ENCODE results near the gene TYMS.
"Not testable (repeated sequence)": the region's sequence is repeated elsewhere in the genome, so short reads cannot be mapped to it uniquely, and the experiment has no call there.

TYMS gene

DNA sequence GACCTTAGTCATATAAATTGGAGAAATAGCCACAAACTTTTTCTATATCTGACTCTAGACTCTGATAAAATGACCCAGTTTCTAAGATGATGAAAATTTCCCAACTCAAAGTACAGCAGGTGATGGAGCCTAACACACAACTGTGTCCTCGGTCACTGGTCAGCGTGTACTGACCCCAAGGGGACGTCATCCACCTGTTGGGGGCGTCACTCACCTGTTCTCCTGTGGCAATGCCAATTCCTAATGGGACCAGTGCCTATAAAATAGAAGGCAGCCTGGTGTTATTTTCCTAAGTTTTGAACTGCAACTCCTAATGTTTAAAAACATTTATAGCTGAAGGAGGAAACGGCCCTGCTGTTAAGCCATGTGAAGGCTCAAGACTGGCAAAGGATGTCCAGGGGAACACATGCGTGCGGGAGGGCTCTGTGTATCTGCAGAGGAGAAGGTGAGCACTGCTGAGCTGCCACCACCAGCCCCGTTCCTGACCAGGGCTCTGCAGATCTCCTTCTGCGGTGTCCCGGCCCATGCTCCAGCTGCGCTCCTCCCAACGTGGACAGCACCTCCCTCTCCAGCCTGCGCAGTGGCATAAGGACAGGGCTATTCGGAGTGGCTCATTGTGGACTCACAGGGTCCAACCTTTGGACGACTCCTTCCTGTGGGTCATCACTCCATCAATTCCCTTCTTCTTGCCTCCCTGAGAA lies 21.2 kb downstream of the TYMS start:
- DNase-seq, result no peak

- DNase-seq, result no peak
Observed at GRCh38 chr18:679516-679915, 22.1 kb downstream of the TYMS start.

DNA sequence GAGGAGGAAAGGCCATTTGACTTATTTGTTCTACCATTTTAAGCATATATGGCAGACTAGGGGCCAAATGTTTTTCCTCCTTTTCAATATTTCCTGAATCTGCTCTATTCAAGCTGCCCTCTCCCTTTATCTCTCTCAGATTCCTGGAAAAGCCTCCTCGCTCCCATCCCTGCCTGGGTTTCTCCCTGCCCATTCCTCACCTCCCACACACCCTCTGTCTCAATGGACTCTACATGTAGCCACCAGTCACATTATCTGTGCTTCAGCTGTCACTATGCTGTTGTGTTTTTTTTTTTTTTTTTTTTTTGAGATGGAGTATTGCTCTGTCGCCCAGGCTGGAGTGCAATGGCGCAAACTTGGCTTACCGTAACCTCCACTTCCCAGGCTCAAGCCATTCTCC lies 22.9 kb downstream of the TYMS start:
- no peak for DNase-seq

GRCh38 chr18:681985-682384 lies 24.5 kb downstream of the TYMS start:
- no peak for DNase-seq

GRCh38 chr18:682416-682815 lies 25.0 kb downstream of the TYMS start:
- not testable (repeated sequence) for DNase-seq

DNA sequence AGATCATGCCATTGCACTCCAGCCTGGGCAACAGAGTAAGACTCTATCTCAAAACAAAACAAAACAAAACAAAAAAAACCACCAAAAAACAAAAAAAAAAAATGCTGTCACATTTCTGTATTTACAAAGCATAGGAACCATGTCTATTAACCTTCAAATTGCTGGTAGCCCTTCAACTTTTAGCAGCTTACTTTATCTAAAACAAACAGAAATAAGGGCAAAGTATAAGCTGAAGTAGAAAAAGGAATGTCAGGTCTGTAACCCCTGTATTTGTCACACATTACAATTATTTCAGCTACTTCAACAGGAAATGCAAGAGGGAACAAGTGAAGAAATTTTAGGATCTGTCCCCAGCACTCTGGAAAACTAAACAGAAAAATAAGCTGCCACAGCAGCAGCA lies 25.4 kb downstream of the TYMS start:
- DNase-seq, result no peak

GRCh38 chr18:683531-683930 lies 26.1 kb downstream of the TYMS start:
- no peak for DNase-seq

DNA sequence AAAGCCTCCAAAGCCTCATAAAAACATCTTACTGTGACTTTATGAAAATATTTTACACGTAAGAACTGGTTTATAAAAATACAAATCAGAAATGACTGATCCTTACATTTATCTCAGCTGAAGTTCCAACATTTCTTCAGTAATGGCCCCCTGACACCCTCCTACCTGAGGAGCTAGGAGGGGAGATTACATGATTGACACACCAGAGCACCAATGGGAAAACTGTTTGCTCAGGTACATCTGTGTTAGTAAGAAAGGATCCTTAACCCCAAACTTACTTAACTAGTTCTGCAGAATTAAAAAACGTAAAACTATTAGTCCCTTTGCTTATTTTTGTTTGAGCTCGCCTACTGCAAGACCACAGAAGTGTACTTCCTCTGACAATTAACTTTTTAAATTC lies 28.0 kb downstream of the TYMS start:
- DNase-seq, result no peak

DNA sequence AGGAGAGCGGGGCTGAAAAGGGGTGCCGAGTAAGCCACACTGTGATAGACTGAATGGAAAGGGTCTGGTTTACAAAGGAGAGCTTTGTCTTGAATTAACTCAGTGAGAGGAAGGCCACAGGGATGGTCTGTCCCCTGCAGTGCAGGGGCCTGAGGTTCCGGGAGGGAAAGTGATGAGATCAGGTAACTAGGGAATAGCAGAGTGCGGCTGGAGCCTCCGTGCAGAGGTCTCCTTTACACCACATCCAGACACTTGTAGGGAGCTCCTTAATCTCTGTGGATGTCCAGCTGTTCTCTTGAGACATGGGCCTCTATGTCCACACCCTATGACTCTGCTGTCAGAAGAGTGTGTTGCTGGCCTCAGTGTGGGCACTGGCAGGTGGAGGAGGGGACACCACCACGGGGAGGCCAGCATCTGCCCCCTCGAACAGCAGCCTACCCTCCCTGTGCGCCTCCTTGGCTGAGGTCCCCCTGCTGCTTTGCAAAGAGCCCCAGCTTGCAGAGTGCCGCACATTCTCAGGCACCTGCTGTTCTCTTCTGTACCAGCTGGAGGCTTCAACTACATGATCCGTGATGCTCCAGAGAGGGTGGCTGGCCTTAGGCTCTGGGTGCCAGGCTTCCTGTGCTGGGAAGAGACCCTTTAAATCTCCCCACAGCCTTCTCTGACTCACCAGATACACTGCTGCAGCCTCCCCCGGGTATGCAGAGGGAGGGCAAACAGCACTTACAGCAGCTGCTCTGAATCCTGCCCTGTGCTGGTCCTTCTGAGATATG lies 29.1 kb downstream of the TYMS start:
- DNase-seq, result peak in 1 of 14 donors; percentile 6

GRCh38 chr18:688323-688722 lies 30.9 kb downstream of the TYMS start:
- DNase-seq, result no peak

DNA sequence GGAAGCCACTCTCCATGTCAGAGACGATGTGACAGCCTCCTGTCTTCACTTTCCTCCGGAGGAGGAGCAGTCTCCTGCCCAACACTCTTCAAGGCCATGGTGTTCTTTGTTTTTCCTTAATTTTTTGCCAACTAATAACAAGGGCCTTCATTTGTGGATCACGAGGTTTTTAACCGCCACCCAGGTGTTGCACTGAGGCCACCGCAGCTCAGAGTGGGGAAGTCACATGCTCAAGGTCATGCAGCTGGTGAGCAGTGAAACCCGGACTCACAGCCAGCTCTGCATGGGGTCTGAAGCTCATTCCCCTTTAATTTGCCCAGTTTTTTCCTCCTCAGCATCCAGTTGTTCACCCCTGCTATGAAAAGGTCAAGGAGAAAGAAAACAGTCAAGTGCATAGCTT lies 35.4 kb downstream of the TYMS start:
- no peak for DNase-seq

GRCh38 chr18:693466-694187 lies 36.2 kb downstream of the TYMS start:
- DNase-seq, result no peak

DNA sequence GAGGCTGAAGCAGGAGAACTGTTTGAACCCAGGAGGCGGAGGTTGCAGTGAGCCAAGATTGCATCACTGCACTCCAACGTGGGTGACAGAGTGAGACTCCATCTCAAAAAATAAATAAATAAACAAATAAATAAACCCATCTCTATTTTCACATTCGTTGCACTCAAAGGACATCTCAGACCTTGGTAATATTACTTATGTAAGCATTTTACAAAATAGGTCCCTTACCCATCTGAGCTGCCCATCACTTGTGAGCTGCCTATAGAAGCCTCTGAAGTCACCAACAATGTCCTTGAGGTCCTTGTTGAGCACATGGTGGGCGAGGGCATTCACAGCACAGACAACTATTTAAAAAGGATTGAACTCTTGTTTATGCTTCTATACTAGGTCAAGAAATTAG lies 39.6 kb downstream of the TYMS start:
- DNase-seq, result no peak

GRCh38 chr18:697800-698199 lies 40.3 kb downstream of the TYMS start:
- no peak for DNase-seq

DNA sequence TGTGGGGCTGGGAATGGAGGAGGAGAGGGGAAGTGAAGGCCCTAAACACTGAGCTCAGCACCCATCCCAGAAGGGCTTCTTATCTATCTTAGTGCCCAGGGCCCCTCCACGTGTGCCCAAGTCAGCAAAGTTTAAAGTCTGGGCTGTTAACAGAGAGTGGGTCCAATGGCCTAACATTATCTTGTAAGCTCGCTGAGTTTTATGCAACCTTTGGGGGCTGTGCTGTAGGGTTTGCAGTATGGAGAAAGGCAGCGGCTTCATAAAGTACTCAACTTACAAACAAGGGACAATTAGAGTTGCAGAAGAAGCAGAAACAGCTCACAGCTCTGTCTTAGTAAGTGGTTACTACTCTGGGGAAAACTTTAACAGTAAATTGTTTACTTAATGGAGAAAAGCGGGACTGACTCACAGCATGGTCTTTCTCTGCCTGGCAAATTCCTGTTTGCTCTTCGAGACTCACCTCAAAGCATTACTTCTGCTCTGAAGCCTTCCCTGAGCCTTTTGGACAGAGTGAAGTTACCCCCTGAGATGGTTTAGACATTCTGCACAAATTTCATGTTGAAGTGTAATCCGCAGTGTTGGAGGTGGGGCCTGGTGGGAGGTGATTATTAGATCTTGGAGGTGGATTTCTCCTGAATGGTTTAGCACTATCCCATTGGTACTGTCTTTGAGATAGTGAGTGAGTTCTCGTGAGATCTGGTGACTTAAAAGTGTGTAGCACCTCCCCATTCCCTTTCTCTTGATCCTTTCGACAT lies 45.9 kb downstream of the TYMS start:
- no peak for DNase-seq

GRCh38 chr18:706405-706804 lies 49.0 kb downstream of the TYMS start:
- DNase-seq, result peak in 2 of 14 donors; percentile 3 to 4

- DNase-seq, result no peak
Observed at GRCh38 chr18:708096-708495, 50.6 kb downstream of the TYMS start.

- DNase-seq, result no peak
Observed at GRCh38 chr18:709771-710170, 52.3 kb downstream of the TYMS start.

DNA sequence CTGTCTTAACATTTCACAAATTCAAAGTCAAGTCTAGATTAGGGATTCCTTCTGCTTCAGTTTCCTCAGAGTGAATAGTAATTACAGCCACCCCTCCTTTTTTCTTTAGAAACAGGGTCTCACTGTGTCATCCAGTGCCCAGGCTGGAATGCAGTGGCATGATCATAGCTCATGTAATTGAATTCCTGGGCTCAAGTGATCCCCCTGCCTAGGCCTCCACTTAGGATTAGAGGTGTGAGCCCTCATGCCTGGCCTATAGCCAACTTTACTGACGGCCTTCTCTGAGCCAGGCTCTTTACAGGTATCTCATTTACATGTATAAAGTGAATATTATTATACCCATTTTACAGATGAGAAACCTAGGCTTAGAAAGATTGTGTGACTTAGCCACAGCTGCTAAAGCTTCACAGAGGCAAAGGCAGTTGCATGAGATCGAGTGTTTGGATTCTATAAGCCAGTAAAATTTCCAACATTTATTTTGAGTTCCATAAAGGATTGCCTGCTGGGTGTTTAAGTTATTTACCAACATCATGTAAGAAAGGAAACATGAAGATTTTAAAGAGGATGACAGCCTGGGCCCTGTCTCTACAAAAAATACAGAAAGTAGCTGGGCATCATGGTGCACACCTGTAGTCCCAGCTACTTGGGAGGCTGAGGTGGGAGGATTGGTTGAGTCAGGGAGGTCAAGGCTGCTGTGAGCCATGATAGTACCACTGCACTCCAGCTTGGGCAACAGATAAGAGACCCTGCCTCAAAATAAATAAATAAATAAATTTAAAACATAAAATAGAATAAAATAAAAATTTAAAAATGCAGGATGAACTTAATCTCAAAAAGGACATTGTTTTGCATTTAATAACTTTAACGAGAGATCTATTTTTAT lies 53.2 kb downstream of the TYMS start:
- DNase-seq, result no peak

DNA sequence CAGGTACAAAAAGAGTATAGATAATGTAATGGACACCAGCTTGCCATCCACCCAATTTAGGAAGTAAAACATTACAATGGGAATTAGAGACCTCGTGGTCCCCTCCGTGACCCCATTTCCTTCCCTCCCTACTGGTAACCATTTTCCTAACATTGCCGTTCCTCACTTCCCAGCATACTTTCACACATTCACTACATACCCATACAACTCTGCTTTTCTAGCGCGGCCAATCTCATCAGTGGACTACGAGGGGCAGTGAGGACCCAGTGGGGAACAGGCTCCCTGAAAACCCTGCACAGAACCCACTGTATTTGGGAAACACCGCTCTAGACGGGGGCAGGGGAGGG lies 53.8 kb downstream of the TYMS start:
- DNase-seq, result peak in 2 of 14 donors; percentile 50 to 67

GRCh38 chr18:711657-712400 lies 54.4 kb downstream of the TYMS start:
- peak in 11 of 14 donors; percentile 28 to 72 (median 56) for DNase-seq
